Left renal pelvis (tissue), 4 donors: ENCODE results near the gene GABRG3. TPM values are rescaled to one million over a fixed set of nuclear protein-coding genes. Genes with fewer than 3 reads are reported as not detected.
A peak's percentile ranks its signal among the peaks of the same experiment; 100 is the strongest.

Experiments
- DNase-seq, 4 donors: peaks; one replicate each; pipeline ENCODE4 v3.0.0-alpha.2; 2013; ENCODE audit warnings: low read depth in 4 of 4, low spot score in 3 of 4
- polyA plus RNA-seq, 4 donors: library from polyadenylated mRNA; unstranded; fragments of 120-200 nt; gene quantifications; one replicate each; pipeline ENCODE4 v1.2.1, GENCODE V29; 2013; ENCODE audit not compliant: insufficient read length in 4 of 4

The GABRG3 gene
- polyA plus RNA-seq, 4 donors, result 0.71 to 2.0 (median 1.9) TPM

DNA sequence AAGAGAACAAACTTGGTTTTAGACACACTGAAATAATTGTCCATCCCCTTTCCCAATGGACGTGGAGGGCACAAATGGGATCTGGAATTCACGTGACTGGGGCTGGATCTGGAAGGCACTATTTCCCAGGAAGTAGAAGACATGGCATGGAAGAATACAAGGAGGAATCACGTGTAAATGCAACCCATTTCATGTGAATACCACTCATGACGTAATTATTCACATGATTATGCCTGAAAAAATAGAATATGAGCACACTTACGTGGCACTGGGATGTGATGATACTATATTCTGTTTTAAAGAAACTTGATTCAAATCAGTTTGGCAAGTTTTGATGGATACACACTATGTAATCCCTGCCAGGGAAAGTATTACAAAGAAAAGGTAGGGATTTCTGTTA lies 477.3 kb downstream of the GABRG3 start:
- no peak for DNase-seq

DNA sequence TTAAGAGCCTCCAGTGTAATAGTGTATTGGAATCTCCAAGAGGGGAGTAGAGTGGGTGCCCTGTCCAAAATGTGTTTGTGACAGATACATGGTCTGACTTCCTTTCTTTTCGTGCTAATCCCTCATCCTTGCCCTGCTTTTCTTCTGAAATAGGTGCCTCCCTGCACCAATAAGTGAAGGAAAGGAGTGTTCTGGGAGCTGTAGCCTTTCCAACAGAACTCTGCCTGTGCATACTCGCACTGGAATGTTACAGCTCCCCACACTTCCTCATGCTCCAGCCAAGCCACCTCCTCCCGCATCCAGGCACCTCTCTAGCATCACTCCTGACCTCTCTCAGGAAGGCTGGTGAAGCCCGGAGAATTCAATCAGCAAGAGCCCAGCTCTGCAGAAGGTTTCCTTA lies 478.0 kb downstream of the GABRG3 start:
- DNase-seq, result no peak

DNA sequence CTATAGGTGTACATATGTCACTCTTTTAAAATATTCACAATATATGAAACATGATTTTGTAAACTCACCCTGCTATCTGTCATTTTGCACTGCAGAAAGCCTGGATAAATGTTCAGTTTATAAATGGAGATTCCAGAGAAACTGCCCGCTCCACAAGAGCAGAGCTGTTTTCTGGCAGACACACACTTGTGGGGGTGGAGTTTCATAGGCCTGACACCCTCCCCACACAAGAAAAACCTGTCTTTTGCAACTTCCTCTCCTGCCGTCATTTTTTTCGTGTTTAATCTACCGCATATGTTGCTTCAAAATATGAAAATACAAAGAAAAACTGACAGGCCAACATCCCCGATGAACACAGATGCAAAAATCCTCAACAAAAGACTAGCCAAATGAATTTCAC lies 479.0 kb downstream of the GABRG3 start:
- DNase-seq, result no peak

DNA sequence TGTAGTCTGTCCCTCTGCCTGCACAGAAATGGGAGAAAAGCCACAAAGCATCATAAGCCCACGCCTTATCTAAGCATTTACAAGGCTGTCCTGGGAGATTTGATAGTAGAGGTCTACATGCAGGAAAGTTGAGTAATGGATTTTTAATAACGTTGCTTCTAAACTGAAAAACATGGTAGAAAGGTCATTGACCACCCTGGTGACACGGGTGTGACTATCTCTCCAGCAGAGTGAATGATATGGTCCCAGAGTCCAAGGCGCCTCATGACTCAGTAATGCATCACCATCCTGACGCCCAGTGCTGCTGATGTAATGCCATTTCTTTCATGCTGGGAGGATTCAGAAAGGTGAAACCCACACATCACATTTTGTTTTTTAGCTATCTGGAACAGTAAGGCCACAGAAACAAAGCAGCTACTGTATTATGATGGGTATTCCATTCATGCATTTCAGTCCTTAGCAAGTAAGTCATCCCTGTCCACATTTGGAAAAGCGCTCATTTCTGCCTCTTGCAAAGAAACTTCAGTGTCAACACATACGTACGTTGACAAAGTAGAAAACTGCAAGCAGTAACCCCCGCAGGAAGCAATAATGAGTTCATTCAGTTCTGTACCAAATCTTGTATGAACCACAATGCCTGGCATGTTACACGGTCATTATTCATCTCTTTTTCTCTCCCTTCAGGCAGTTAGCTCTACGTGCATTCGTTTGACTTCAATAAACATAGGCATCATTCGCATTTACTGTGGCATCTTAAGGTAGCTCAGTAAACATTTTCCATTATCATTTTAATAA lies 483.5 kb downstream of the GABRG3 start:
- no peak for DNase-seq

DNA sequence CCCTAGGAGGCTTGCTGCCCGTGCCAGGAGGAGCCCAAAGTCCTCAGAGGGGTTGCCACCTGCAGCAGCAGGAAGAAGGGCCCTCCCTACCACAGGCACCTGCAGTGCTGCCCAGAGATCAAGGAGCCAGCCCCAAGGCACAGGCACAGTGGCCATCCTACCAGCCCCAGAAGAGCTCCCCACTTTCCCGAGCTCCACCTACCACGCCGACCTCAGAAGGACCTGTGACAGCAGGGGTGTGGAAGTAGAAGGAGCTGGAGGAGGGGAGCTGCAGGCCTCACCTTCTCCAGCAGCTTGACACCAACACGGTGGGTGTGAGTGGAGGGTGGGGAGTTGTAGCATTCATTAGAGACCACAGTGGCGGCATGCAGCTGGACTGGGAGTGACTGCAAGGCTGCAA lies 485.8 kb downstream of the GABRG3 start:
- DNase-seq, result no peak

DNA sequence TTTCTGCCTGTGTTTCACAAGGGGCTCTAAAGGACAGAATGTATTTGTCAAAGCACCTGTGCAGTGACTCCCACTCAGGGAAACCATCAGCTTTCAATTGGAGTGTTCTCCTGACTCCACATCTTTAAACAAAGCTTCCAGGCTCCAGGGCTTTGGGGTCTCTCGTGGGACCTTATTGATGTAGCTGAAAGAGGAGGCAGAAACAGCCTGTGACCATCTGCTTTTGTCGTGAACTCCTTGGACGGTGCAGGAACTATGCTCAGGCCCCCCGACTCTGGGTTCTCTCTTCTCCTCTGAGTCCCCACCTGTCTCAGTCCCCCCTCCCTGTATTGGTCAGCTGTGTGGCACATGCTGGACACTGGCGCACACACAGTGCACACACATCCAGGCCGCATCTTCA lies 486.8 kb downstream of the GABRG3 start:
- no peak for DNase-seq

DNA sequence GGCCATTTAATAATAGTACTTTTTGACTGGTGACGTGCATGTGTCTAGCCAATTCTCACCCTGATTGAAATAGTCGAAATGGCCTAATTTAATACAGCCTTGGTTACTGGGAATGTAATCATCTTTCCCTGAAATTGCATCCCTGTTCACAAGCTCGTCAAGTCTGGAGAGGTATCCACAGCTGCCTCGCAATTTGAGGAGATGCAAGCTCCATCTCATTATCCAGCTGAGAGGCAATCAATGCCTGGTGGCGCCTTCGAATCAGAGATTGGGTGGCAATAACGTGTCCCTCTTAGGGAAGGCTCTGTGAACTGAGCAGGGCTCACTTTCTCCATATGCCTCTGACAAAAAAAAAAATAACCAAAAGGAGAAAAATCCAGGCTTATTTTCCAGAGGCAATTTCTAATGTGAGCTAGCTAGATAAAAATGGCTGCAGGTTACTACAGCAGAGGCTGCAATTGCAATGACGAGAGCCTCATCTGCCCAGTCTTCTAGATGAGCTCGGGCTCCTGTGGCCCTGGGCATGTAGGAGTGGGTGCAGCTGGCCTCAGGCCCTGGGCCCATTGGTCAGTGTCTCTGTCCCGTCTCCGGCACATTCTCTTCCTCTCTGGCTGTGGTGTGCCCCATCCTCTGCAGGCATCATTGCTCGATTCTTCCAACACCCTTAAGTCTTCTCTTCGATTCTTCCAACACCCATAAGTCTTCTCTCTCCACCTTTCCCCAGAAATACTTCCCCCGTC lies 487.5 kb downstream of the GABRG3 start:
- no peak for DNase-seq

DNA sequence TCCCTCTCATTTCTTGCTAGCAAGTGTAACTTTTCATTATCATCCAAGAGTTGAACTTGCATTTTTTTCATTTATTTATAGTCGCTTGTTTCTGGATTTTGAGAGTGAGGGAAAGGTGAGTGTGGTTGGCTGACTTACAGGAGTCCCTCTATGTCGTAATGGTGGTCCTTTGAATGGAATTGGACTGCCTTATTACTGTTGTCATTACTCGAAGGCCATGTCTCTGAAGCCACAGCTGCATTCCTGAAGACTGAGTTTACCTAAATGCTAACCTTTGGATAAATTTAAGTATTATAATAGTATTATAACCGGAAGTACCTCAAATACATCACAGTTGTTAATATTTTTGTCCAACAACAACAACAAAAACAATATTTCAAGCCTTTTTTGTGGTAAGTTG lies 488.9 kb downstream of the GABRG3 start:
- DNase-seq, result no peak

DNA sequence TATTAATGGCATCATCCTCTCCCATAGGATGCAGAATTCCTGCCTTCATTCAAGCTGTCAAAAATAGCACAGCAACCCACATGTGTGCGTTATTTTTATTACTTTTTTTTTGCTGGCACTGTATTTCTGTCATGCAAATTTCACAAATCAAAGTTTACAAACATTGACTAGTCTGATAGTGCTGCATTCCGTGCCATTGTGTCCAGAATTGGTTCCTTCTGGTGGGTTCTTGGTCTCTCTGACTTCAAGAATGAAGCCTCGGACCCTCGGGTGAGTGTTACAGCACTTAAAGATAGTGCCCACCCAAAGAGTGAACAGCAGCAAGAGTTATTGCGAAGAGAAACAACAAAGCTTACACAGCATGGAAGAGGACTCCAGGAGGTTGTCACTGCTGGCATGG lies 490.2 kb downstream of the GABRG3 start:
- no peak for DNase-seq

DNA sequence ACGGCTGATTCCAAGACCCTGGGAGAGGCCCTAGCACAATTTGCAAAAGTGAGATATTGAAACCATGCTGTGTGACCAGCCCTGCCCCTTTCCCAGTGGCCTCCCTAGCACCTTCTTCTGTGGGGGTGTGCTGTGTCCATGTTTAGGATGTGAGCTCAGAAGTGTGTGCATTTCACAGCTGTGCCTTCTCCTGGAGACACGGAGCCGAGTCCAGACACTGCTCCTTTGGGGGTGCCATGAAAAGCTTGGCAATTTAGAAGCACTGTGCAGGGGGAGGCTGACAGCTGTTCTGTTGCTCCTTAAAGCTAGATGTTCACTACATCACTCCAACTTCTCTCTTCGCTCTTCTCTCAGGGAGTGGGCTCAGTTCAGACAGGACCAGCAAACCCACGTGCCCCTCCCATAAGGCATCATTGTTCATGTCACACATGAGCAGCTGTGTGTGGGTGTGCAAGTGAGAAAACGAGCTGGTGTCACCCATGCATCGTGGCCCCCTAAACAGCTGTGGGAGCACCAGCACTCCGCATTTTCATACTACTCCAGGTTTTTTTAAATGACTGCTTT lies 492.6 kb downstream of the GABRG3 start:
- no peak for DNase-seq

DNA sequence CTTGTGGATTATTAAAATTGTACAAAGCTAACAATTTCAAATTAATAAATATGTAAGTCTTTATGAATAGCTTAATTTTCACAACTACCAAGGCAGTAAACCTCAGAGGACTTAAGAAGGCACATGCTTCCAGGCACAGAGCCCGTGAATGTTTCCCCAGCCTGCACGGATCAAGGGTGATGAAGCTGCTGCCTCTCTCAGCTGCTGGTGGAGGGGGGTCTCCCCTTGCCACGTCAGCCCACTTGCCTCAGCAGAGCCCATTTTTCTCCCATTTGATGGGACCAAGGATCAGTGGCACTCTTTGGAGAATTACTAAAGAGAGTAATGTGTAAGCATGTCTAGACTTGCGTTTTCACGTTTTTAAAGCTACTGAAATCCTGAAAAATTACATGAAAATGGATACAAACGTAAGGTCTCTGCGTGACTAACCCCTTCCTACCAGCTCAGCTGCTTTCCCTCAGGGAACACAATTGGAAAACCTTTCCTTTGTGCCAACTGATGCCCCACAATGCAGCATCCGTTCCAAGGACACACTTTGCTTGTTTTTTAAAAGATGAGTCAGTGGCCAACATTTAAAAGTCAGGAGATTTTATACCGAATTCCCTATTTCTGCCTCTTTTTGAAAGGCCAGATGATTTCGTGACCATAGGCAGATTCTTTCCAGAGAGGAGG lies 494.1 kb downstream of the GABRG3 start:
- DNase-seq, result no peak

DNA sequence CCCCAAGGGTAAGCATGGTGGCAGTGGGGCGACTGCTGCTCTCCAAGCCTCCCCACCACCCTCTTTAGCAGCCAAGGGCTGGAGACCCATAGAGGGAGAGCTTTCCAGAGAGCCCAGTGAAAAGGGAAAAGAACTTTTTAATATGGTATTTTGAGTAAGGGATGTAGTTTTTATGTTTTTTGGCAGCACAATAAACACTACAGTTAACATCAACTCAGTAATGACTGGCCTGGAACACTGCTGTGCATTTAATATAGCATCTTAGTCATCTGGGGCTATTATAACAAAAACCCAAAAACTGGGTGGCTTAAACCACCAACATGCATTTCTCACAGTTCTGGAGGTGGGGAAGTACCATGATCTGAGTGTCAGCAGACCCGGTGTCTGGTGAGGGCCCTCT lies 495.8 kb downstream of the GABRG3 start:
- no peak for DNase-seq

DNA sequence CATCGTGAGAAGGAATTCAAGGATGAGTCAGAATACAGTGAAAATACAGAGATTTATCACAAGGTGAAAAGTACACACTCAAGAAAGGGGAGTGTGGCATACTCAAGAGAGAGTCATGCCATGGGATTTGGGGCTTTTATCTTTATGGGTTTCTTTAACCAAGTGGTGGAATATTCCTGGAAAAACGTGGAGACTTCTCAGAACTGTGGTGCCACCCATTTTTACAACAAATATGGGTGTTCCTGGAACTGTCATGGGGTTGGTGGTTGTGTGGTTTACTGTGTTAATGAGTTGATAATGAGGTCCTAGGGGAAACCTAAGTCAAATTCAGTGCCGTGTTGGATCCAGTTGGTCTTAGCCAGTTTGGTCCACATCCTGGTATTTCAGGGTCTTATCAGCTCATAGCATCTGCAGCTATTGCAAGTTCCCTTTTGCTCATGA lies 497.2 kb downstream of the GABRG3 start:
- no peak for DNase-seq

DNA sequence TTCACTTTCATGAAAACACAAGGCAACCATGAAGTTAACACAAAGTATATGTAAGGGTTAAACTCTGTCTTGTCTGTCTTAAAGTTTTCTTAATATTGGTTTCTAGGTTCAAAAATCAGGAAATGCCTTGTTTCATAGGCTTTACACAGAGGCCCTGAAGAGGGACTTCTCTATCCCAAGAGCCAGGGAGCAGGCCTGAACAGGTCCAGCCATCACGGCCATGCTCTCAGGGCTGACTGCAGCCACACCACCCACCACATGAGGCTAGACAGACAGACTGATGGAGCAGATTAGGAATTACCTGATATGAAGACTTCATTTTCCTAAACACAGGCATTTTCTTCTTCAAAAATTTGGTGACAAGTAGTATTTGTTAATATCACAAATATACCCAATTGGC lies 502.9 kb downstream of the GABRG3 start:
- DNase-seq, result no peak

DNA sequence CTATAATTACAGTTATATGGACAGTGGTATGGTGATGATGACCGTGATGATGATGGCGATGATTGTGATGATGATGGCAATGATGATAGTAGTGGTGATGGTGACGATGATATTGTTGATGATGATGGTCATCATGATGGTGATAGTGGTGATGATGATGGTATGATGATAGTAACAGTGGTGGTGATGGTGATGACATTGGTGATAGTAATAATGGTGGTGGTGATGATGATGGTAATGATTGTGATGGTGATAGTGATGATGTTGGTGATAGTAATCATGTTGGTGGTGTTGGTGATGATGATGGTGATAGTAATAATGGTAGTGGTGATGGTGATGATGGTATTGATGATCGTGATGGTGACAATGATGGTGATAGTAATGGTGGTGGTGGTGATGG lies 504.4 kb downstream of the GABRG3 start:
- DNase-seq, result no peak

DNA sequence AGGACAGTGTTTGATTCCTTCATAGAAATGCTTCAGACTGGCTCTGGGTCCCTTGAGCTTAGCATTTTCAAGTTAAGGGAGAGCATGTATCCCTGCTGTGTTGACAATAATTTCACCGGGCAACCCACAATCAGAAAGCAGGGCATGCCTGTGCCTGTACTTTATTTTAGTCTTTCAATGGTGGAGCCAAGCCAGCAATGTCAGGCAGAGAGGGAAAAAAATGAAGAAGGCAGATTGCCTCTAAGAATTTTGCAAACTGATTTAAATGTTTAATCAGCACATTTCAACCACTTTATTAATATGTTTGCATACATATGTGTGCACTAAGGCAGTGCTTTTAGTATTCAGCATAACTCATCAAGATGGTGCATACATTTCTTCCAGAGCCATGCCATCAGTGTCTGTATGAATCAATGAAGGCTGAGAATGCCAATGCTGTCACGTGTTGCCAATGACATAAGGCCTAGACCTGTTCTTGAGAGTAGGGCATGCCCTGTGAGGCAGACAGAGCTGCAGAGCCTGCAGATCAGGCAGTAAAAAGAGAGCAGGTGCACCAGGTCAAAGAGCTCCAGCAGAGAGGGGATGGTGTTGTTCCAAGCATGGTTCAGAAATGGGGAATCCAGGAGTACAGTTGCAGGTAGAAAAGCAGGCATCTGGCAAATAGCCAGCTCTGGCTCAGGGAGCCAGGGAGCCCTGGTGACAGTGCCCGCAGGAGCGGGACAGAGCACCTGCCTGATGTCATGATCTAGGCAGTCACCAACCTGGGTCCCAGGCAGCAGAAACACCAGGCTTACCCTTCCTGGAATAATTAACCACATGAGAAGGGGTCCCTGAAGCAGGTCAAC lies 508.5 kb downstream of the GABRG3 start:
- DNase-seq, result no peak

DNA sequence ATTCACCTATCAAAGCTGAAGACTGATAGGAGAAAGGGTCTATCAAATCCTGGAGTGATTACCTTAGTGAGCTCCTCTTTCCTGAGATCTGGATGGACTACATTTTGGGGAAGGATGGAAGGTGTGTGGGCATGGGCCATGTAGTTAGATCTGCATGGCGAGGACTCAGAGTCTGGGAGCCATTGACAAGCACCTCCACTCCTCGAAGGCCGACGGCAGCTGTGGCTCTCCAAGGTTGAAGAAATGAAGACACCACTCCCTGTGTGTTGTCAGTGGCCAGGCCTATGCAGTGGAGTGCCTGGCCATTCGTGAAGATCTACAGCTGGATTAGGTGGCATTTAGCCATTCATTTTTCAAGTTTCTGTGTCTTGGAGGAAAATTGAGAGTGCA lies 509.2 kb downstream of the GABRG3 start:
- no peak for DNase-seq

DNA sequence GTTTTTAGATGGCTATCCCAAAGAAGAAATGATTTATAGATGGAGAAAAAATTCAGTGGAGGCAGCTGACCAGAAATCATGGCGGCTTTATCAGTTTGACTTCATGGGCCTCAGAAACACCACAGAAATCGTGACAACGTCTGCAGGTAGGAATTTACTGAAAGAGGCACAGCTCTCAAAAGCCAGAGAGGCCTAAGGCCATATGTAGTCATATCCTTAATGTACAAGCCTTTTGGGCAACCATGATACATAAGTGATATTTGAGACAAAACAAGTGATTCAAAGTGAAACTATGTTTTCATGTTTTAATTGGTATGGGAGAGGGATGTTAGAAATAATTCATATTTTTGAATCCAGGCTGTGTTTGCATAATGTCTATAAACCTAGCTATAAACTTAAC lies 509.7 kb downstream of the GABRG3 start:
- DNase-seq, result no peak

DNA sequence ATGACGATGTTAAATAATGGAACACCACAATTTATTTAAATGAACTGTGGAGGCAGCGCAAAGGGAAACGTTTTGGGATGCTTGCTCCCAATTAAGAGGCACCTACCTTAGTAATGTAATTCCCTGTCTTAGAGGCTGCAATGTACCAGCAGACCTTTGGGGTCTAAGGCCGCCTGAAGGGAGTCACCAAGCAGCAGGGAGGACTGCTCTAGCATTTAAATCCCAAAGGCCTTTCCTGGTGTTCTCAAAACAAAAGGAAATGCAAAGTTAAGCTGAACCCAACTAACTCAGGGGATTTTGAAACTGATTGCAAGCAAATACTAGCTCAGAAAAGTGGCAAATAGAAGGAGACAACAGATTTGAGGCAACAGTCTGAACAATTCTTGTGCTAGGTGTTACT lies 510.8 kb downstream of the GABRG3 start:
- DNase-seq, result no peak

DNA sequence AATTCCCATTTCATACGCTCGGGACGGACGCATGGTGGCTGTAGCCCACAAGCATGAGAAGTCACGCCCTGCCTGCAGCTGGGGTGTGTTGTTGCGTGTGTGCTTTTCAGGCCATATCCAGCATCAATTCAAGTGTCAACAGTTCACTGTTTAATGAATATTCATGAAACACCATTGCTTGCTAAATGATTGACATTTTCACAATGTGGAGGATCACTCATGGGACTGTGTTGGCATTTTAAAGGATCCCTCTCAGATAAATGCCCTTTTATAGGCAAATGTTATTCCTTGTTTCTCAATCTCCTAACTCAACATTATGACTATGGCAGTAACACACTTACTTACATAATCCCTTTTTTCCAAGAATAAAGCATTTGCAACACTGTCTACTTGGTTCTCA lies 511.3 kb downstream of the GABRG3 start:
- DNase-seq, result peak in 1 of 4 donors; percentile 3
